ENCODE data around the gene ALDH6A1. TPM values are rescaled to one million over a fixed set of nuclear protein-coding genes. Genes with fewer than 3 reads are reported as not detected.

The ALDH6A1 gene
- total RNA-seq, 1 donor from 2014 or later = 16.3 TPM

- DNase-seq (ENCODE audit: low read depth in 2 of 2) = no peak
These were observed 34.3 kb downstream of the ALDH6A1 start for GRCh38 chr14:74049876-74050495.

DNA sequence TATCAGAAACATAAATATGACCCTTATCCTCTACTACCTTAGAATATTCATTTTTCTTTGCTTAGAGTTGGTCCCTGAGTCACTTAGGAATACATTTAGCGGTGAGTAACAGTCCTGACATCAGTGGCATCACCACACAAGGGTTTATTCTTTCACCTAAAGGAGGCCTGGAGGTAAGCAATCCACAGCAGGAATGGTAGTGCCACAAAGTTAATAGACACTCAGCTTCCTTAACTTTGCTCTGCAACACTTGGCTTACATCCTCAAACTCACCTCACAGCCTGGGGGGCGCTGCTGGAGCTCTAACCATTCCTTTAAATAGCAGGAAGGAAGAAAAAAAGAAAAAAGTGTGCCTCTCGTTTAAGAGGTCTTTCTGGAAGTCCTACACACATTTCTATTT lies 36.0 kb downstream of the ALDH6A1 start:
- DNase-seq (ENCODE audit: low read depth in 2 of 2) = no peak

- DNase-seq (ENCODE audit: low read depth in 2 of 2) = no peak
These were observed 38.7 kb downstream of the ALDH6A1 start for GRCh38 chr14:74045522-74045921.

DNA sequence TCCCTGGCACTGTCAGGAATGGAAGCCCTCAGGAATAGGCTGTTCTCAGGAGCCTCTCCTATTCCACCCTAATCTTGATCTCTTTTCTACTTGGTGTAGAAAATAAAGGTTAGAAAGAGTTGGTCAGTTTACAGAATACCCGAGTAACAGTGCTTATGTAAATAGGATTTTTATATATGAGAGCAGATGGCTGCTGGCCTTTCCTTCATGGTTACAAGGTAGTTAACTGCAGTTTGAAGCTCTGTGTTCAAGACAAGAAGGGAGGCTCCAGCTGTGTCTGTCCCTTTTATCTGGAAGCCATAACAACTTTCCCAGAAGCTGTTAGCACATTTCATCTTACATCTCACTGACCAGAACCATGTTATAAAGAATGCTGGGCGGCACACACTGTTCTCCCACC lies 42.0 kb downstream of the ALDH6A1 start:
- DNase-seq (ENCODE audit: low read depth in 2 of 2) = no peak

- DNase-seq (ENCODE audit: low read depth in 2 of 2) = peak; percentile 44 to 59
These were observed 46.0 kb downstream of the ALDH6A1 start for GRCh38 chr14:74038020-74038859.

DNA sequence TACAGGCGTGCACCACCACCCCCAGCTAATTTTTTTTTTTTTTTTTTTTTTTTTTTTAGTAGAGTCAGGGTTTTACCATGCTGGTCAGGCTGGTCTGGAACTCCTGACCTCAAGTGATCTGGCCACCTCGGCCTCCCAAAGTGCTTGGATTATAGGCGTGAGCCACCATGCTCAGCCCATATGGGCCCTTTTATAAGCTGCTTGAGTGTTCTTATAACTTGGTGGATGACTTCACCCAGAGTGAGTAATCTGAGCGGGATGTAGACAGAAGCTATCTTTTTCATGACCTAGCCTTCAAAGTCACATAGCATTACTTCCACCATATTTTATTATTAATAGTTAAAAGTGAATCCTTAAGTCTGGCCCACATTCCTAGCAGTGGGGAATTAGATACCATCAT lies 48.7 kb downstream of the ALDH6A1 start:
- no peak for DNase-seq (ENCODE audit: low read depth in 2 of 2)

DNA sequence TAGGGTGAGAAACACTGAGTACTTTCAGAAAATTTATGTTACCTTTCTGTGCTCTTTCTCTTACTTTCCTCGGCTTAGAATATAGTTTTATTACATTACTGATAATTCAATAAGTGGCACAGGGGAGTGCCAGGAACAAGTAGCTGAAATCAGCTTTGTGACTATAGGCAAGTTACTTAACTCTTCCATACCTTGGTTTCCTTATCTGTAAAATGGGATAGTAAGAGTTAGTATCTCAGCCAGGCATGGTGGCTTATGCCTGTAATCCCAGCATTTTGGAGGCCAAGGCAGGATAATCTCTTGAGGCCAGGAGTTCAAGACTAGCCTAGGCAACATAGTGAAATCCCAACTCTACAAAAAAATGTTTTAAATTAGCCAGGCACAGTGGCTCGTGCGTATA lies 49.7 kb downstream of the ALDH6A1 start:
- no peak for DNase-seq (ENCODE audit: low read depth in 2 of 2)

DNA sequence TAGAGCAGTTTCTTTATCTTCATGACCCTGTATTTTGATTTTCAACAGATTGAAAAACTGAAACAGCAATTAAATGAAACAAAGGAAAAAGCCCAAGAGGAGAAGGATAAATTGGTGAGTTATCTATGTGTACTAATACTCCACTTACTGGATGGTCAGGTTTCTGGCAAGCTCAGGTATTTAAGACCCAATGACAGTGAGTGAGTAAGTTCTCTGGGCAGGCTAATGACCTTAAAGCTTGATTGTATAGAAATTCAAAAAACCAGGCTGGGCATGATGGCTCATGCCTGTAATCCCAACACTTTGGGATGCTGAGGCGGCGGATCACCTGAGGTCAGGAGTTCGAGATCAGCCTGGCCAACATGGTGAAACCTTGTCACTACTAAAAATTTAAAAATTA lies 55.1 kb downstream of the ALDH6A1 start:
- no peak for DNase-seq (ENCODE audit: low read depth in 2 of 2)

GRCh38 chr14:74022346-74022745 lies 61.9 kb downstream of the ALDH6A1 start:
- DNase-seq (ENCODE audit: low read depth in 2 of 2) = no peak

- DNase-seq (ENCODE audit: low read depth in 2 of 2) = peak; percentile 1 to 35
These were observed 64.7 kb downstream of the ALDH6A1 start for GRCh38 chr14:74019408-74020137.

DNA sequence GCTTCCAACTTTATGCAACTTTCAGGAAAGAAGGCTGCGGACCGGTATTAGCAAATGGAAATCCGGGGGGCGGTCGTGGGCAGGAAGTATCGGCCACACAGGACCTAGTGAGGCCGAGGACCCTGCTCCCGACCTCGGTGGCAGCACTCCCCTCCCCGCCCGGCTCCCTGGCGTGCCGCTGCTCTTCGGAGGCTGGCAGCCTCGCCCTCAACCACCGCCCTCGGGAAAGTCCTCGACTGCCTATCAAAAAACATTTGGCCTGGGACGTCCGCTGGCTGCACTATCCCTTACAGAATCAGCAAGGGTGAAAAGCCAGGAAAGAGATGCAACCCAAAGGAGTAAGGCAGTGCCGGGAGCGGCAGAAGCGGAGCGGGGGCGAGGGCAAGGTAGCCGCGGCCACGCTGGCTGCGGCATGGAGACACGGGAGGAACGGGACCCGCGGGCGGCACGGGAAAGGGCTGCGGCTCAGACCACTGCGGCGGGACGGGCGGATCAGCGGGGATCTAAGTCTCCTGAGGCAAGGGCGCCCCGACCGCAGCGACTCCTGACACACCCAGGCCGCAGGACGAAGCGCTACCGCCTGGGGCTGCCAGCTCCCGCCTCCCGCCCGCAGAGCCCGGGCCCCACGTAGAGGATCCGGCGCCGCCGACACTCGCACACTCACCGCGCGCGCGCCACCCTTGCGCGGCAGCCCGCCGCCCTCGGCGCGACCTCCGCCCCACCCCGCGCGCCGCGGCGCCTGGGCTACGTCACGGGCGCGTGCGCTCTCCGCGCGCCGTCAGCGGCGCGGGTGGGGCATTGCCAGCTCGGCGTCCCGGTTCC lies 65.5 kb downstream of the ALDH6A1 start, which contains the start of the genes BBOF1 and ENTPD5:
Gene BBOF1, plus strand, starts transcription at position 764 of the 822 bp plus-strand sequence. CDS start 130 bp downstream, outside the sequence.
Gene ENTPD5, minus strand, starts transcription at position 703 of the 822 bp plus-strand sequence. CDS start 31,186 bp downstream, outside the sequence.
- DNase-seq (ENCODE audit: low read depth in 2 of 2) = peak; percentile 66 to 88

DNA sequence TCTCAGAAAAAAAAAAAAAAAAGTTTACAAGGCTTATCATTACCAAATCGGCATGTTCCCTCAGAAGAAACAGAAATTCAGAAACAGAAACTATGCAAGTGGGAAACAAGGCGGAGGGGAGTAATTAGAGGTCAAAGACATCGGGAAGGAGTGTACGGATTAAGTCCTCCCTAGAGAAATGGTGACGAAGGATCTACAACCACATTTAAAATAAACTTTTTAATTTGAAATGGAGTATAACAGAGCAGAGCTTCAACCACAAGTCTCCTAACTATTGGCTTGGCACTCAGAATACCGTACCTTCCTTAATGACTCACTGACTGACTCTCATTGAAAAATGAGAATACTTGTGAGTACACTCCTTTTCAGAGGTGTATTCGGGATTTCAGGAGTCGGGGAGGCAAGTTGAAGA lies 66.1 kb downstream of the ALDH6A1 start:
- peak in 1 of 2 donors; percentile 67 for DNase-seq (ENCODE audit: low read depth in 2 of 2)

GRCh38 chr14:74015963-74016362 lies 68.3 kb downstream of the ALDH6A1 start:
- DNase-seq (ENCODE audit: low read depth in 2 of 2) = no peak

- DNase-seq (ENCODE audit: low read depth in 2 of 2) = no peak
These were observed 69.1 kb downstream of the ALDH6A1 start for GRCh38 chr14:74015176-74015575.

DNA sequence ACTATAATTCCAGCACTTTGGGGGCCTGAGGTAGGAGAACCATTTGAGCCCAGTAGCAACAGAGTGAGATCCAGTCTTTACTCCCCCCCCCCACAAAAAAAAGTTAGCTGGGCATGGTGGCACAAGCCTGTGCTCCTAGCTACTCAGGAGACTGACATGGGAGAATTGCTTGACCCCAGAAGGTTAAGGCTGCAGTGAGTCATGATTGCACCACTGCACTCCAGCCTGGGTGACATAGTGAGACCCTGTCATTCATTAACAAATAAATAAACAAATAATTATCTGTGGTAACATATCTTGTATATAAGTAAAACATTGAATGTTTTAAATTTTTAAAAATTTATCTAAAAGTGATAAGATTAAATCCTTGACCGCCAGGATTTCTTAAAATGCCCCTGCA lies 70.0 kb downstream of the ALDH6A1 start:
- no peak for DNase-seq (ENCODE audit: low read depth in 2 of 2)

- peak in 1 of 2 donors; percentile 71 for DNase-seq (ENCODE audit: low read depth in 2 of 2)
These were observed 75.3 kb downstream of the ALDH6A1 start for GRCh38 chr14:74008843-74009499.

All from dermis microvascular lymphatic vessel endothelial cell (primary cell).